ENCODE measurements around the gene OR2AT4.

Gene OR2AT4

GRCh38 chr11:75035911-75036565 is 60.6 kb downstream of the OR2AT4 start:
- TF ChIP-seq FOXP2 (optimal IDR thresholded peaks at IDR 0.05; ENCODE audit: borderline replicate concordance, extremely low read depth, extremely low read length, insufficient read depth) (no peak), SIN3A (IDR thresholded peaks at IDR 0.05; ENCODE audit: borderline replicate concordance, insufficient read depth, low read length) (no peak), POLR2AphosphoS5 (IDR thresholded peaks at IDR 0.05; ENCODE audit: low read depth, low read length) (no peak), TAF1 (IDR thresholded peaks at IDR 0.05; ENCODE audit: borderline replicate concordance, insufficient read depth, low read length) (no peak)
- TF ChIP-seq, protein P1, sequence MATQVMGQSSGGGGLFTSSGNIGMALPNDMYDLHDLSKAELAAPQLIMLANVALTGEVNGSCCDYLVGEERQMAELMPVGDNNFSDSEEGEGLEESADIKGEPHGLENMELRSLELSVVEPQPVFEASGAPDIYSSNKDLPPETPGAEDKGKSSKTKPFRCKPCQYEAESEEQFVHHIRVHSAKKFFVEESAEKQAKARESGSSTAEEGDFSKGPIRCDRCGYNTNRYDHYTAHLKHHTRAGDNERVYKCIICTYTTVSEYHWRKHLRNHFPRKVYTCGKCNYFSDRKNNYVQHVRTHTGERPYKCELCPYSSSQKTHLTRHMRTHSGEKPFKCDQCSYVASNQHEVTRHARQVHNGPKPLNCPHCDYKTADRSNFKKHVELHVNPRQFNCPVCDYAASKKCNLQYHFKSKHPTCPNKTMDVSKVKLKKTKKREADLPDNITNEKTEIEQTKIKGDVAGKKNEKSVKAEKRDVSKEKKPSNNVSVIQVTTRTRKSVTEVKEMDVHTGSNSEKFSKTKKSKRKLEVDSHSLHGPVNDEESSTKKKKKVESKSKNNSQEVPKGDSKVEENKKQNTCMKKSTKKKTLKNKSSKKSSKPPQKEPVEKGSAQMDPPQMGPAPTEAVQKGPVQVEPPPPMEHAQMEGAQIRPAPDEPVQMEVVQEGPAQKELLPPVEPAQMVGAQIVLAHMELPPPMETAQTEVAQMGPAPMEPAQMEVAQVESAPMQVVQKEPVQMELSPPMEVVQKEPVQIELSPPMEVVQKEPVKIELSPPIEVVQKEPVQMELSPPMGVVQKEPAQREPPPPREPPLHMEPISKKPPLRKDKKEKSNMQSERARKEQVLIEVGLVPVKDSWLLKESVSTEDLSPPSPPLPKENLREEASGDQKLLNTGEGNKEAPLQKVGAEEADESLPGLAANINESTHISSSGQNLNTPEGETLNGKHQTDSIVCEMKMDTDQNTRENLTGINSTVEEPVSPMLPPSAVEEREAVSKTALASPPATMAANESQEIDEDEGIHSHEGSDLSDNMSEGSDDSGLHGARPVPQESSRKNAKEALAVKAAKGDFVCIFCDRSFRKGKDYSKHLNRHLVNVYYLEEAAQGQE (IDR thresholded peaks at IDR 0.05; ENCODE audit: insufficient read depth in 1 of 2, low read depth in 2 of 2, low read length in 2 of 2), result no peak

DNA sequence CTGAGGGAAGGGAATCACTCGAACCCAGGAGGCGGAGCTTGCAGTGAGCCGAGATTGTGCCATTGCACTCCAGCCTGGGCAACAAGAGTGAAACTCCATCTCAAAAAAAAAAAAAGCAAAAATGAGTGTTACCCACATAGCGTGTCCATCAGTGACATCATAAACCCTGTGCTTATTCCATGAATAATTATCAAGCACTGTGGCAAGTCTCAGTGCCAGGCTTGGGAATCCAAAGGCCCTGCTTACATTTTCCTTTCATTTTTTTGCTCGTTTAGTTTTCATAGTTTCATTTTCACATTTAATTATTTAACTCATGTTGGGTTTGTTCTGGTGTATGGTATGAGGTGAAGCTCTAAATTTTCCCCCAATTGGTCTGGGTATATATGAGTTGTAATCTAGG is 61.4 kb downstream of the OR2AT4 start:
- TF ChIP-seq, protein P1 (IDR thresholded peaks at IDR 0.05; ENCODE audit: insufficient read depth in 1 of 2, low read depth in 2 of 2, low read length in 2 of 2), result no peak
- TF ChIP-seq POLR2AphosphoS5 (IDR thresholded peaks at IDR 0.05; ENCODE audit: low read depth, low read length), result no peak
- TF ChIP-seq SIN3A (IDR thresholded peaks at IDR 0.05; ENCODE audit: borderline replicate concordance, insufficient read depth, low read length), result no peak
- no peak for TF ChIP-seq TAF1 (IDR thresholded peaks at IDR 0.05; ENCODE audit: borderline replicate concordance, insufficient read depth, low read length)
- TF ChIP-seq FOXP2 (optimal IDR thresholded peaks at IDR 0.05; ENCODE audit: borderline replicate concordance, extremely low read depth, extremely low read length, insufficient read depth), result no peak

DNA sequence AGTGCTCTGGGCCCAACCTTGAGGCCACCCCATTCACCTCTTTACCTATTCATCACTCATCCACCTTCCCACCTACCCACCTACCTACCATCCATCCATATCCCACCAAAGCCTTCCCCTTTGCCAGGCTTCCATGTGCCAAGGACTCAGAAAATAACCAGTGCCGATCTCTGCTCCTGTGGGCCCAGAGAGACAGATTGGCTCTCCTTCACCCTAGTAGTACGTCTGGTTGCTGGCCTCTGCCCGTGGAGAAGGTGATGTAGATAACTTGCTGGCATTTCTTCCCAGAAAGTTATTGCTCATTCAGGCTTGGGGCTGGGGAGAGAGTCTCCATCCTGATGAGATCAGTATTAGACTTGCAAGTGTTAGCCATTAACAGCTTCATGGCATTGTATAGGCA is 62.8 kb downstream of the OR2AT4 start:
- no peak for TF ChIP-seq SIN3A (IDR thresholded peaks at IDR 0.05; ENCODE audit: borderline replicate concordance, insufficient read depth, low read length)
- TF ChIP-seq, protein P1 (IDR thresholded peaks at IDR 0.05; ENCODE audit: insufficient read depth in 1 of 2, low read depth in 2 of 2, low read length in 2 of 2), result no peak
- no peak for TF ChIP-seq TAF1 (IDR thresholded peaks at IDR 0.05; ENCODE audit: borderline replicate concordance, insufficient read depth, low read length)
- no peak for TF ChIP-seq FOXP2 (optimal IDR thresholded peaks at IDR 0.05; ENCODE audit: borderline replicate concordance, extremely low read depth, extremely low read length, insufficient read depth)
- no peak for TF ChIP-seq POLR2AphosphoS5 (IDR thresholded peaks at IDR 0.05; ENCODE audit: low read depth, low read length)

DNA sequence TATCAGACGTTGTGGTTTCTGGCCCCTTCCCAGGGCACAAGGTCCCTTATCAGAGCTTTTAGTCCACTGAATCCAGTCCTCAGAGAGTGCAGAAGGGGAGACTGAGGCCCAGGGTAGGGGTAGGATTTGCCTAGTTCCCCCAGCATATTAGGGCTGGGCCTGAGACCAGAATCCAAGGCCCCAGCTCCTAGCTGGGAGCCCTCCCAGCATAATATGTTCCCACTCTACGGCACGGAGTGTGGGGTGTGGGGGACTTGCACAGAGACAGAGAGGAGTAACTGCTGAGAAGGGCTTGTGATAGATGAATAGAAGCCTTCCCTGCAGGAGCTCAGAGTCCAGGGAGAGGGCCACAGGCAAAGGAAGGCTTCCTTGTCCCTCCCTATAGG is 64.1 kb downstream of the OR2AT4 start:
- TF ChIP-seq, protein P1 (IDR thresholded peaks at IDR 0.05; ENCODE audit: insufficient read depth in 1 of 2, low read depth in 2 of 2, low read length in 2 of 2), result no peak
- TF ChIP-seq FOXP2 (optimal IDR thresholded peaks at IDR 0.05; ENCODE audit: borderline replicate concordance, extremely low read depth, extremely low read length, insufficient read depth), result no peak
- TF ChIP-seq SIN3A (IDR thresholded peaks at IDR 0.05; ENCODE audit: borderline replicate concordance, insufficient read depth, low read length), result no peak
- no peak for TF ChIP-seq TAF1 (IDR thresholded peaks at IDR 0.05; ENCODE audit: borderline replicate concordance, insufficient read depth, low read length)
- no peak for TF ChIP-seq POLR2AphosphoS5 (IDR thresholded peaks at IDR 0.05; ENCODE audit: low read depth, low read length)
